HG02678 (cell line): ENCODE measurements around the gene PARVA.

Experiments
- ATAC-seq: cut with Tn5 transposase; IDR thresholded peaks from one replicate; pipeline ENCODE4 v1.9.1; 2021; ENCODE audit warnings: mild to moderate bottlenecking, moderate library complexity; ENCODE audit not compliant: unreplicated experiment

PARVA gene

GRCh38 chr11:12429155-12429554 lies 51.8 kb downstream of the PARVA start:
- no peak for ATAC-seq

GRCh38 chr11:12430351-12430750 lies 53.0 kb downstream of the PARVA start:
- no peak for ATAC-seq

- no peak for ATAC-seq
Measured at GRCh38 chr11:12430954-12431595, 53.7 kb downstream of the PARVA start.

GRCh38 chr11:12432507-12432906 lies 55.1 kb downstream of the PARVA start:
- no peak for ATAC-seq

- no peak for ATAC-seq
Measured at GRCh38 chr11:12433121-12433520, 55.8 kb downstream of the PARVA start.

DNA sequence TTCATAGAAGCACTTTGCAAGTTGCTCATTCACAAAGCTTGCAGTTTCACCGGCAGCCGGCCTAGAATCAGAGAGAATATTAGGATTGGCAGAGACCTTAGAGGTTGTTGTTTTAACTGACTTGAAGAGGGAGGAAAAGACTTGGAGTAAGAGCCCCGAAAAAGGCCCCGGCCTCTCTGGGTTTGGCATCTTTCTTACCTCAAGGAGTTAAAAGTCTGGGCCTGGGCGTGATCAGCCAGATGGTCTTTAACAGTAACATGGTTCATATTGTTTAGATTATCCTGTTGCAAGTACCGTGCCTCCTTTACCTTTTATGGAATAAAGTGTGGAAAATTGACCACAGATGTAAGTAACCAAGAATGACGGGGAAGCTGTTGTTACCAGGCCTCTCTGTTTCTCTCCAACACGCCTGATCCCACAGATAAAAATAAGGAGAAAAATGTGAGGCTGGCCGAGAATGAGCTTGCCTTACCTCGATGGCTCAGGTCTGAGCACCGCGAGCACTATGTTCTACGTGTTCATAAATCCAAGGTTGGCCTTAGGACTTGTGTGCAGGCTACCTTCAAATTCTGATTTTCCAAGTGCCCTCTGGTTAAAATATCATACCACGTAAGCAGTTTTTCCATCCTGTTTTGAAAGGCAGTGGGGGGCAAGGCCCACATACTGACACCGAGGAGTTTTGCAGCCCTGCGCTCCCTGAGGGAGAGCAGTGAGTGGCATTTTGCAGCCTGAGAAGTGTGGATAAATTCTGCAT lies 56.4 kb downstream of the PARVA start:
- ATAC-seq: no peak

GRCh38 chr11:12434325-12434654 lies 56.9 kb downstream of the PARVA start:
- no peak for ATAC-seq

GRCh38 chr11:12435264-12435663 lies 57.9 kb downstream of the PARVA start:
- no peak for ATAC-seq

DNA sequence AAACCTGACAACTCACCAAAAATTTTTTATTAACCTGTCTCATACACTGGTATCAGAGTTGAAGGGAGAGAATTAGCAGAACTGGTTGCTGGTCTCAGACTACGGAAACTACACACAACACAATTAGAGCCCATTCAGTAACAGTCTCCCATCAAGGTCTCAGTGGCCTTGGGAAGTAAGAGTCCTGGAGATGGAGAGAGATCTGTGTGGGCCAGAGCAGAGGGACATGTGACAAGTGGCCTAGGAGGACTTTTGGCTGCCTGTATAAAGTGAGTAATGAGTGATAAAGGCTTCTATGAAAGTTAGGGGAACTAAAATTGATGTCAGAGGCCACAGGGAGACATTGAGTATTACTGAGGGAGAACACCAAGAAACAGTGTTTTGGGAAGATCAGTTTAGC lies 58.9 kb downstream of the PARVA start:
- no peak for ATAC-seq

- no peak for ATAC-seq
Measured at GRCh38 chr11:12438291-12438690, 60.9 kb downstream of the PARVA start.

GRCh38 chr11:12439615-12440014 lies 62.2 kb downstream of the PARVA start:
- ATAC-seq: no peak

GRCh38 chr11:12440565-12440964 lies 63.2 kb downstream of the PARVA start:
- ATAC-seq: no peak

DNA sequence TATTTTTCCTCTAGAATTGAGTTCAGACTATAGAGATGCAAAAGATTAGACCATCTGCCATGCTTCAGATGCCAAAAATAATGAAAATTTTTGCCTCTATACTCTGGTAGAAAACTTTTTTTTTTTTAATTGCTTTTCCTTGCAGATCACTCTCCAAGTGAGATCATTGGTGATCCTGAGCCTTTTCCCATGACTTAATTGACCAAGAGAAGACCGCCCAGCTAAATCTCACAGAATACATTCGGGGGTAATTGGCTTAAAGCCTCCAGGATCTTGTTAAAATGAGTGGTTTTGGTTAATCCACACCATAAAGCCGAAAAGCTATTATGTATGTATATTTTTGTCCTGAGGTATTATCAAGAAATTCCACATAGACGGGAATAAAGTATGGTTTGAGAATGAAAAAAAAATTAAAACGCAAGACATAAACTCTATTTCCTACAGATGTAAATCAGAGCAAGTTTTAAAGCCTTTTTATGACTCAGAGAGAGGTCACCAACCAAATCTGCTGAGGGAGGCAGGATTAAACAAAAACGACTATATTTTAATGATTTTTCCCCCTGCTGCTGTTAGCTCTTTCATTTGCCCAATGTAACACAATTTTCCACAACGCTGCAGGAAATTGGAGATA lies 64.0 kb downstream of the PARVA start:
- ATAC-seq: no peak

- no peak for ATAC-seq
Measured at GRCh38 chr11:12444601-12445000, 67.2 kb downstream of the PARVA start.

GRCh38 chr11:12445001-12445400 lies 67.6 kb downstream of the PARVA start:
- no peak for ATAC-seq

GRCh38 chr11:12446863-12447262 lies 69.5 kb downstream of the PARVA start:
- no peak for ATAC-seq

DNA sequence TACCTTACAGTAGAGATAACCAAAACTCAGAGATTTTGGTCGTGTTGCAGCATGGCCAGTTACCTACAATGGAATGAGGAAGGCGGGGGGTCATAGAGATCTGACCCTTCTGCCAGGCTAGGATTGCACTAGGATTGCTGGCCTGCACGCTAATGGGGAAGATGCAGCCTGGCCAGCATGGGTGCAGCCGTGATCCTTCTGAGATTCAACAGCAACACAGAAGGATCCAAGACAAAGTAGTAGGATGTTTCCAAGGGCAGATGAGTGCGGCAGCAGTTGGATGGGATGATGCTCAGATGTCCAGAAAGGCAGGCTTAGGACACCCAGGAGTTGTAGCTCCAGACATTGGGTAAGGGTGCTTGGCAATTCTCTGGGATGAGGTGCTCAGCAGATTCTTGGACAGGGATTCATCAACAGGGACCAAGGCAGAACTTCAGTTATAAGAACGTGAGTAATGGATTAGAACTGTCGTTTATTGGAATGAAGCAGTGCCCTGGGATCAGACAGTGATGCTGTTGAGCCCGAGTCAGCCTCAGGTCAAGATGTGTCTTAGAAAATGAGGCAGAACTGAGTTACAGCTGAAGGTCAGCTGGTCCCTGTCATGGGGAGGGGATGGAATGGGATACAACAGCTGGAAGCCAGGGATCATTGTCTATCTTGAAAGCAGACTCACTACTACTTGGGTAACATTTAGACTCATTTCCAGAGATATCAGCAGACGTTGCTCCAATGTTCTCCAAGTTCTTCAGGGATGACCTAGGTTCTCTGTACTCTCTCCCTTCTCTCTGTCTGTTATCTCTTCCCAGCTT lies 71.0 kb downstream of the PARVA start:
- ATAC-seq: no peak

- ATAC-seq: no peak
Measured at GRCh38 chr11:12449961-12450715, 72.8 kb downstream of the PARVA start.

GRCh38 chr11:12451179-12451814 lies 73.9 kb downstream of the PARVA start:
- ATAC-seq: no peak

DNA sequence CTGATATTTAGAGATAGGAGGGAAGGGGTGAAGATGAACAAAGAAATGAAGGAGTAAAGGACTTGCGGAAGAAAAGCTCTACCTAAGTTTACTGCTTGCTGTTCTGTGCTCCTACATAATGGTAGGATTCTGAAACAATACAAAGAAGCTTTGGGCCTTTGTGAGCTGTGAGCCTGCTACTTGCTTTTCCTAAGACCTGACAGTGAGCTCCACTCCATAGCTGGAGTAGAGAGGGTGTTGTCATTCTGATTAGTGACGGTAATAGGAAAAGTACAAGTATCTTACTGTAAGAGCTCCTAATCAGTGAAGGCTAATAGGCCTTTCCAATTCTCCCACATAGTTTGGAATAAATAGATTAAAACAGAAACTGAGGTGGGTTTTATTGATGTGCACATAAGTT lies 75.9 kb downstream of the PARVA start:
- no peak for ATAC-seq
